Gastroesophageal sphincter (tissue), 3 donors: ENCODE data around the gene NDUFA6.

ENCODE experiments used
- CTCF ChIP-seq, 4 experiments: fragments of 200-600 bp in 2 of 4; fragments of 450-650 bp in 2 of 4; sonication (generic) in 1 of 4; IDR thresholded peaks; one replicate each; pipeline ENCODE4 v1.5.1; 2017 to 2019; ENCODE audit warnings: antibody characterized with exemption in 4 of 4, mild to moderate bottlenecking in 2 of 4, moderate library complexity in 2 of 4
- EP300 ChIP-seq: sonication (generic); formaldehyde crosslinking; IDR thresholded peaks from one replicate; pipeline ENCODE4 v1.6.1; 2017; ENCODE audit warnings: antibody characterized with exemption, mild to moderate bottlenecking
- POLR2A ChIP-seq, 2 donors: fragments of 450-650 bp; IDR thresholded peaks; one replicate each; pipeline ENCODE4 v1.6.1; 2017; ENCODE audit warnings: antibody characterized with exemption in 2 of 2, mild to moderate bottlenecking in 2 of 2, moderate library complexity in 1 of 2
- POLR2AphosphoS5 ChIP-seq: sonication (generic); formaldehyde crosslinking; IDR thresholded peaks from one replicate; pipeline ENCODE4 v1.6.1; 2017; ENCODE audit warnings: antibody characterized with exemption

GRCh38 chr22:42065438-42066125, 25.0 kb downstream of the NDUFA6 start:
- TF ChIP-seq CTCF (IDR thresholded peaks at IDR 0.05) (no peak), POLR2AphosphoS5 (no peak), POLR2A (IDR thresholded peaks at IDR 0.05) (no peak), EP300 (no peak)
